K562 (cell line): ENCODE results near the gene AAMDC. TPM values are rescaled to one million over a fixed set of nuclear protein-coding genes. Genes with fewer than 3 reads are reported as not detected.

Experiments
- CBX2 ChIP-seq: fragments of 200-600 bp; sonication (generic); IDR thresholded peaks from one replicate; pipeline ENCODE4 v1.6.1; 2012; ENCODE audit warnings: mild to moderate bottlenecking, low read length, inconsistent platforms; ENCODE audit not compliant: insufficient read depth, poor library complexity, severe bottlenecking
- CCAR2 ChIP-seq: fragments of 200-400 bp; formaldehyde crosslinking; IDR thresholded peaks from 2 replicates; pipeline ENCODE4 v1.6.1; 2017; ENCODE audit warnings: mild to moderate bottlenecking, low read depth, low read length
- CGGBP1 ChIP-seq: fragments of 250-450 bp; sonication (Bioruptor Pico); IDR thresholded peaks from 2 replicates; pipeline ENCODE4 v1.9.0; 2021; ENCODE audit warnings: mild to moderate bottlenecking
- CHAMP1 ChIP-seq: fragments of 450-650 bp; IDR thresholded peaks from 2 replicates; pipeline ENCODE4 v1.6.1; 2016; ENCODE audit warnings: mild to moderate bottlenecking
- HMGXB4 ChIP-seq: sonication (generic); formaldehyde crosslinking; IDR thresholded peaks from 2 replicates; pipeline ENCODE4 v1.8.1; 2023; ENCODE audit warnings: mild to moderate bottlenecking, missing genetic modification reagents
- NRF1 ChIP-seq, 2 experiments: fragments of 450-650 bp; IDR thresholded peaks in 1 of 2; conservative IDR thresholded peaks in 1 of 2; 2 replicates each; pipeline ENCODE4 v1.6.1; 2014; ENCODE audit warnings: mild to moderate bottlenecking in 2 of 2
- POLR2B ChIP-seq: fragments of 450-650 bp; IDR thresholded peaks from 2 replicates; pipeline ENCODE4 v1.6.1; 2018; ENCODE audit warnings: low read depth; ENCODE audit not compliant: partially characterized antibody
- RNF2 ChIP-seq: sonication (generic); IDR thresholded peaks from 2 replicates; pipeline ENCODE4 v1.6.1; 2016
- SIN3B ChIP-seq: fragments of 450-650 bp; IDR thresholded peaks from 2 replicates; pipeline ENCODE4 v1.6.1; 2017; ENCODE audit warnings: low read depth, mild to moderate bottlenecking, moderate library complexity
- TRIM24 ChIP-seq, 2 experiments: fragments of 450-650 bp; IDR thresholded peaks; 2 replicates each; pipeline ENCODE4 v1.6.1; 2016
- ZBED1 ChIP-seq: IDR thresholded peaks from 2 replicates; pipeline ENCODE4 v1.6.1; 2014
- ZBTB40 ChIP-seq, 2 experiments: fragments of 450-650 bp in 1 of 2; sonication (generic) in 1 of 2; formaldehyde crosslinking in 1 of 2; IDR thresholded peaks; 2 replicates each; pipeline versions ENCODE4 v1.7.1 to v1.9.0; 2016 to 2022; ENCODE audit warnings: inconsistent platforms in 1 of 2, mild to moderate bottlenecking in 1 of 2, missing genetic modification reagents in 1 of 2
- ZNF174 ChIP-seq: fragments of 250-450 bp; sonication (Bioruptor Pico); IDR thresholded peaks from 2 replicates; pipeline ENCODE4 v1.4.0; 2020; ENCODE audit warnings: mild to moderate bottlenecking
- ZNF282 ChIP-seq: sonication (generic); formaldehyde crosslinking; IDR thresholded peaks from 2 replicates; pipeline ENCODE4 v1.8.1; 2023; ENCODE audit warnings: missing genetic modification reagents
- polyA plus RNA-seq, 8 experiments: library from polyadenylated mRNA; depleted of rRNA in 4 of 8; stranded (reverse) in 5 of 8; unstranded in 3 of 8; fragments of >200 nt; fragmentation: Nextera tagmentation in 2 of 8; fragmentation: Illumina TruSeq in 1 of 8; extraction: Ambion mirVana in 2 of 8; extraction: Trizol in 1 of 8; gene quantifications; 2 replicates each; pipeline versions ENCODE4 v1.2.1 to v1.2.3, GENCODE V29; 2011 to 2014; ENCODE audit warnings: inconsistent platforms in 1 of 8, missing spikeins in 1 of 8
- total RNA-seq, 7 experiments: library from RNA; depleted of rRNA in 6 of 7; stranded (reverse); fragments of >200 nt in 6 of 7; fragmentation: Illumina TruSeq in 2 of 7; extraction: Trizol in 2 of 7; gene quantifications; 2 replicates each; pipeline versions ENCODE4 v1.2.1 to v1.2.3, GENCODE V29; 2011 to 2021; ENCODE audit warnings: low replicate concordance in 1 of 7

AAMDC gene
- total and polyA plus RNA-seq, 9 of the 15 experiments (the other 6 are each of a cell fraction or from before 2014, with no cell fraction given) = 10.4 to 40.6 (median 15.6) TPM

- TF ChIP-seq ZBTB40 (IDR thresholded peaks at IDR 0.05) = peak; percentile 61
- no peak for TF ChIP-seq ZBTB40 (CRISPR knock-in tag; IDR thresholded peaks at IDR 0.05)
- no peak for TF ChIP-seq TRIM24 (IDR thresholded peaks at IDR 0.05)
- TF ChIP-seq CGGBP1 = peak; percentile 85; the same call in 1 of the 2 replicates
- TF ChIP-seq ZNF282 (CRISPR knock-in tag) = 0 out of 2 replicates have a peak, but pooled peaks have one; percentile 54
- TF ChIP-seq ZNF174 (CRISPR knock-in tag) = no peak
- peak; percentile 35; the same call in 1 of the 2 replicates for TF ChIP-seq SIN3B
- TF ChIP-seq CHAMP1 = peak; percentile 55
- no peak for TF ChIP-seq CCAR2
- TF ChIP-seq CBX2 = no peak
- peak; percentile 68 for TF ChIP-seq RNF2
- peak; percentile 57 for TF ChIP-seq POLR2B
- TF ChIP-seq HMGXB4 (CRISPR knock-in tag) = peak; percentile 69; the same call in 1 of the 2 replicates
- TF ChIP-seq NRF1 (conservative IDR thresholded peaks at IDR 0.05 in 1 of 2, IDR thresholded peaks at IDR 0.05 in 1 of 2) = peak; percentile 56 to 63
- no peak for TF ChIP-seq ZBED1
These were observed at the start of gene AAMDC, which contains the start of gene RSF1 (continued) for GRCh38 chr11:77820565-77821348.
